ENCODE data around the gene GH2.

DNA sequence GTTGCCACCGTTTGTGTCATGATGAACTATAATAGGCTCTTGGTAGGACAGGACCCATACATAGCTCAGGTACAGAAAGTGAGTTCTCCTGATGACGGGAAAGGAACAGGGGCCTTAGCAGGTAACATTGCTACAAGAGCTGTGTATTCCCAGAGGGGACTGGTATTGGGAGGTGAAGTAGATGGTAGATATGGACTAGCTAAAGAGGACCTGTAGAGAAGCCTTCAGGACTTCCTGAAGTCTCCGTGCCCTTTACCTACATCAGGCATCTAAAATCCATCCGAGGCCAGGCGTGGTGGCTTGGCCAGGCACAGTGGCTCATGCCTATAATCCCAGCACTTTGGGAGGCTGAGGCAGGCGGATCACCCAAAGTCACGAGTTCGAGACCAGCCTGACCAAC lies 26.6 kb downstream of the GH2 start:
- TF ChIP-seq, protein P1, sequence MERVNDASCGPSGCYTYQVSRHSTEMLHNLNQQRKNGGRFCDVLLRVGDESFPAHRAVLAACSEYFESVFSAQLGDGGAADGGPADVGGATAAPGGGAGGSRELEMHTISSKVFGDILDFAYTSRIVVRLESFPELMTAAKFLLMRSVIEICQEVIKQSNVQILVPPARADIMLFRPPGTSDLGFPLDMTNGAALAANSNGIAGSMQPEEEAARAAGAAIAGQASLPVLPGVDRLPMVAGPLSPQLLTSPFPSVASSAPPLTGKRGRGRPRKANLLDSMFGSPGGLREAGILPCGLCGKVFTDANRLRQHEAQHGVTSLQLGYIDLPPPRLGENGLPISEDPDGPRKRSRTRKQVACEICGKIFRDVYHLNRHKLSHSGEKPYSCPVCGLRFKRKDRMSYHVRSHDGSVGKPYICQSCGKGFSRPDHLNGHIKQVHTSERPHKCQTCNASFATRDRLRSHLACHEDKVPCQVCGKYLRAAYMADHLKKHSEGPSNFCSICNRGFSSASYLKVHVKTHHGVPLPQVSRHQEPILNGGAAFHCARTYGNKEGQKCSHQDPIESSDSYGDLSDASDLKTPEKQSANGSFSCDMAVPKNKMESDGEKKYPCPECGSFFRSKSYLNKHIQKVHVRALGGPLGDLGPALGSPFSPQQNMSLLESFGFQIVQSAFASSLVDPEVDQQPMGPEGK (CRISPR knock-in tag; IDR thresholded peaks at IDR 0.05; ENCODE audit: borderline replicate concordance) = no peak
- TF ChIP-seq TOX (CRISPR knock-in tag; IDR thresholded peaks at IDR 0.05; ENCODE audit: borderline replicate concordance) = no peak
- no peak for TF ChIP-seq ISL1 (CRISPR knock-in tag; IDR thresholded peaks at IDR 0.05)
- no peak for TF ChIP-seq ZNF565 (CRISPR knock-in tag; conservative IDR thresholded peaks at IDR 0.05; ENCODE audit: low read depth)
- no peak for TF ChIP-seq TCF4 (CRISPR knock-in tag; IDR thresholded peaks at IDR 0.05; ENCODE audit: borderline replicate concordance)
- TF ChIP-seq ZNF8 (CRISPR knock-in tag; IDR thresholded peaks at IDR 0.05) = no peak
- TF ChIP-seq, protein P2, sequence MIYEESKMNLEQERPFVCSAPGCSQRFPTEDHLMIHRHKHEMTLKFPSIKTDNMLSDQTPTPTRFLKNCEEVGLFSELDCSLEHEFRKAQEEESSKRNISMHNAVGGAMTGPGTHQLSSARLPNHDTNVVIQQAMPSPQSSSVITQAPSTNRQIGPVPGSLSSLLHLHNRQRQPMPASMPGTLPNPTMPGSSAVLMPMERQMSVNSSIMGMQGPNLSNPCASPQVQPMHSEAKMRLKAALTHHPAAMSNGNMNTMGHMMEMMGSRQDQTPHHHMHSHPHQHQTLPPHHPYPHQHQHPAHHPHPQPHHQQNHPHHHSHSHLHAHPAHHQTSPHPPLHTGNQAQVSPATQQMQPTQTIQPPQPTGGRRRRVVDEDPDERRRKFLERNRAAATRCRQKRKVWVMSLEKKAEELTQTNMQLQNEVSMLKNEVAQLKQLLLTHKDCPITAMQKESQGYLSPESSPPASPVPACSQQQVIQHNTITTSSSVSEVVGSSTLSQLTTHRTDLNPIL (CRISPR knock-in tag; IDR thresholded peaks at IDR 0.05; ENCODE audit: low read depth) = no peak
- TF ChIP-seq RARB (CRISPR knock-in tag; IDR thresholded peaks at IDR 0.05) = no peak
- TF ChIP-seq CSDC2 (CRISPR knock-in tag; IDR thresholded peaks at IDR 0.05) = no peak
- TF ChIP-seq, protein P3, sequence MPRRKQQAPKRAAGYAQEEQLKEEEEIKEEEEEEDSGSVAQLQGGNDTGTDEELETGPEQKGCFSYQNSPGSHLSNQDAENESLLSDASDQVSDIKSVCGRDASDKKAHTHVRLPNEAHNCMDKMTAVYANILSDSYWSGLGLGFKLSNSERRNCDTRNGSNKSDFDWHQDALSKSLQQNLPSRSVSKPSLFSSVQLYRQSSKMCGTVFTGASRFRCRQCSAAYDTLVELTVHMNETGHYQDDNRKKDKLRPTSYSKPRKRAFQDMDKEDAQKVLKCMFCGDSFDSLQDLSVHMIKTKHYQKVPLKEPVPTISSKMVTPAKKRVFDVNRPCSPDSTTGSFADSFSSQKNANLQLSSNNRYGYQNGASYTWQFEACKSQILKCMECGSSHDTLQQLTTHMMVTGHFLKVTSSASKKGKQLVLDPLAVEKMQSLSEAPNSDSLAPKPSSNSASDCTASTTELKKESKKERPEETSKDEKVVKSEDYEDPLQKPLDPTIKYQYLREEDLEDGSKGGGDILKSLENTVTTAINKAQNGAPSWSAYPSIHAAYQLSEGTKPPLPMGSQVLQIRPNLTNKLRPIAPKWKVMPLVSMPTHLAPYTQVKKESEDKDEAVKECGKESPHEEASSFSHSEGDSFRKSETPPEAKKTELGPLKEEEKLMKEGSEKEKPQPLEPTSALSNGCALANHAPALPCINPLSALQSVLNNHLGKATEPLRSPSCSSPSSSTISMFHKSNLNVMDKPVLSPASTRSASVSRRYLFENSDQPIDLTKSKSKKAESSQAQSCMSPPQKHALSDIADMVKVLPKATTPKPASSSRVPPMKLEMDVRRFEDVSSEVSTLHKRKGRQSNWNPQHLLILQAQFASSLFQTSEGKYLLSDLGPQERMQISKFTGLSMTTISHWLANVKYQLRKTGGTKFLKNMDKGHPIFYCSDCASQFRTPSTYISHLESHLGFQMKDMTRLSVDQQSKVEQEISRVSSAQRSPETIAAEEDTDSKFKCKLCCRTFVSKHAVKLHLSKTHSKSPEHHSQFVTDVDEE (CRISPR knock-in tag; IDR thresholded peaks at IDR 0.05) = no peak
- no peak for TF ChIP-seq ZFP3 (CRISPR knock-in tag; IDR thresholded peaks at IDR 0.05)
- TF ChIP-seq ZFP30 (CRISPR knock-in tag; IDR thresholded peaks at IDR 0.05) = no peak
- no peak for TF ChIP-seq ARNTL (CRISPR knock-in tag; IDR thresholded peaks at IDR 0.05; ENCODE audit: borderline replicate concordance, low read depth)
